GM18507 (cell line): ENCODE data around the gene CFHR5.
"Not testable (repeated sequence)": the region's sequence is repeated elsewhere in the genome, so short reads cannot be mapped to it uniquely, and the experiment has no call there.

Source experiments
- DNase-seq: peaks from one replicate; pipeline ENCODE4 v3.0.0; 2011; ENCODE audit warnings: low read depth; ENCODE audit not compliant: insufficient read length; ENCODE audit errors: extremely low spot score
- FAIRE-seq: peaks from 2 replicates; lab custom pipeline; 2011; peaks lifted over from hg19 to GRCh38; lab: Jason Lieb, UNC

Gene CFHR5

GRCh38 chr1:197016751-197017150, 39.4 kb downstream of the CFHR5 start:
- no peak for FAIRE-seq
- DNase-seq: no peak

GRCh38 chr1:197017558-197018146, 40.3 kb downstream of the CFHR5 start:
- DNase-seq: no peak
- FAIRE-seq: no peak

- FAIRE-seq (no peak), DNase-seq (no peak)
Observed at GRCh38 chr1:197021716-197022115, 44.4 kb downstream of the CFHR5 start.

GRCh38 chr1:197024460-197024859, 47.1 kb downstream of the CFHR5 start:
- DNase-seq: no peak
- no peak for FAIRE-seq

GRCh38 chr1:197027359-197027758, 50.0 kb downstream of the CFHR5 start:
- FAIRE-seq (no peak), DNase-seq (no peak)

- DNase-seq: no peak
- no peak for FAIRE-seq
Observed at GRCh38 chr1:197029749-197030148, 52.4 kb downstream of the CFHR5 start.

- DNase-seq, FAIRE-seq: not testable (repeated sequence)
Observed at GRCh38 chr1:197034631-197035339, 57.4 kb downstream of the CFHR5 start.

- FAIRE-seq (no peak), DNase-seq (no peak)
Observed at GRCh38 chr1:197036861-197037260, 59.5 kb downstream of the CFHR5 start.

- FAIRE-seq (no peak), DNase-seq (no peak)
Observed at GRCh38 chr1:197041486-197042353, 64.4 kb downstream of the CFHR5 start.

- no peak for FAIRE-seq
- no peak for DNase-seq
Observed at GRCh38 chr1:197042676-197043341, 65.5 kb downstream of the CFHR5 start.

- FAIRE-seq: no peak
- no peak for DNase-seq
Observed at GRCh38 chr1:197049100-197049499, 71.7 kb downstream of the CFHR5 start.
